Transverse colon (tissue), 4 donors: ENCODE measurements around the gene TAL2. TPM values are rescaled to one million over a fixed set of nuclear protein-coding genes. Genes with fewer than 3 reads are reported as not detected.

Experiments
- DNase-seq: peaks from one replicate; pipeline ENCODE4 v3.0.0-alpha.2; 2019
- H3K27ac ChIP-seq, 4 donors: fragments of 200-600 bp; sonication (generic); 2 replicates each; pipeline ENCODE4 v1.5.1; 2016 to 2018; ENCODE audit warnings: inconsistent platforms in 4 of 4
- H3K27me3 ChIP-seq: fragments of 200-600 bp; sonication (generic); 2 replicates; pipeline ENCODE4 v1.5.1; 2017; ENCODE audit warnings: inconsistent platforms
- H3K36me3 ChIP-seq, 4 donors: fragments of 200-600 bp; sonication (generic); 2 replicates each; pipeline ENCODE4 v1.5.1; 2017 to 2019; ENCODE audit warnings: inconsistent platforms in 4 of 4
- H3K4me1 ChIP-seq, 4 donors: fragments of 200-600 bp; sonication (generic); 2 replicates each; pipeline ENCODE4 v1.5.1; 2017 to 2020; ENCODE audit warnings: inconsistent platforms in 4 of 4
- H3K4me3 ChIP-seq, 4 donors: fragments of 200-600 bp; sonication (generic); 1 replicate in 1 of 4; 2 replicates in 3 of 4; pipeline versions ENCODE4 v1.5.1 to v1.6.1; 2017 to 2019; ENCODE audit warnings: inconsistent platforms in 4 of 4
- H3K9me3 ChIP-seq, 2 donors: fragments of 200-600 bp; sonication (generic); 2 replicates each; pipeline ENCODE4 v1.5.1; 2017 to 2019; ENCODE audit warnings: inconsistent platforms in 2 of 2
- EP300 ChIP-seq: sonication (generic); formaldehyde crosslinking; IDR thresholded peaks from one replicate; pipeline ENCODE4 v1.6.1; 2017; ENCODE audit warnings: antibody characterized with exemption, low read depth
- POLR2A ChIP-seq: fragments of 450-650 bp; IDR thresholded peaks from one replicate; pipeline ENCODE4 v1.6.1; 2016; ENCODE audit warnings: antibody characterized with exemption, mild to moderate bottlenecking, moderate library complexity
- POLR2AphosphoS5 ChIP-seq, 3 donors: sonication (generic); formaldehyde crosslinking; IDR thresholded peaks; one replicate each; pipeline ENCODE4 v1.6.1; 2016; ENCODE audit warnings: antibody characterized with exemption in 3 of 3
- WGBS, 2 donors: methylation state at CpG; one replicate each; pipeline ENCODE4 v1.1.5; 2018; ENCODE audit warnings: low coverage in 1 of 2; 5-methylcytosine and 5-hydroxymethylcytosine counted together
- in situ Hi-C, 4 donors: fragments of 200-750 bp; cut with MboI; loops; one replicate each; pipeline versions ENCODE4 v1.15.0 to v1.15.1; 2017; ENCODE audit warnings: low sequenced_read_pairs in 3 of 4, low pct_ligation_motif_present in 1 of 4, low pct_unique_long_range_greater_than_20kb in 1 of 4
- intact Hi-C: fragments of 100-400 bp; cut with DNase I; formaldehyde crosslinking; loops from one replicate; pipeline ENCODE4 v1.15.1; 2023; ENCODE audit warnings: low total_unique reads
- total RNA-seq, 4 donors: library from RNA; depleted of rRNA; stranded (reverse); fragments of >200 nt; gene quantifications; one replicate each; pipeline ENCODE4 v1.1.0, GENCODE V29; 2016
- TF ChIP-seq, protein P1 (sequence below), 5 experiments: fragments of 200-600 bp in 3 of 5; fragments of 450-650 bp in 2 of 5; sonication (generic) in 3 of 5; IDR thresholded peaks; 1 replicate in 2 of 5; 2 replicates in 3 of 5; pipeline ENCODE4 v1.5.1; 2016 to 2017; ENCODE audit warnings: antibody characterized with exemption in 5 of 5, inconsistent platforms in 3 of 5, mild to moderate bottlenecking in 2 of 5, moderate library complexity in 1 of 5

The TAL2 gene
- total RNA-seq, 4 donors from 2014 or later = not detected

DNA sequence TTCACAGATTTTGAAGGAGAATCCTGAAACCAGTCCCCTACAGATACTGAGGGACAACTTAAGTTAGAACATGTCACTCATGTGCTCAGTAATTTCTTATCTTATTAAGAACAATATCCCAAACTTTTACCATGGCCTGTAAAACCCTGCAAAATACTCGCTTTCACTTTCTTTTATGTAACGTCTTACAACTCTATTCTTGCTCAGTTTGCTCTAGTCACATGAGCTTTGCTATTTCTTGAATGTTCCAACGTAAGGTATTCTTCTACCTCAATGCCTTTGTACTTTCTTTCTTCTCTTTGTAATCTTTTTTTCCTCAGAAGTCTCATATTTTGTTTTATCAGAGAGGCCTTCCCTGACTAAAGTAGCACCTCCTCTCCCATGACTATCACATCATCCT, 46.1 kb downstream of the TAL2 start:
- in situ Hi-C loops = loop anchor here in 2 of 4 donors (25.0 kb wide), 2 partner anchors 96 to 271 kb away; partner anchors contain the start of gene FSD1L (in 2 of the 2)
- Histone ChIP-seq H3K27me3 (no peaks in the 10 kb centered on the region), H3K4me1 (peaks cover 0 to 8% (median 3%) of the 10 kb centered on the region in 4 donors), H3K36me3 (no peaks in the 10 kb centered on the region), H3K4me3 (no peak overlapping the region), H3K27ac (no peak overlapping the region), H3K9me3 (no peaks in the 10 kb centered on the region)
- no peak for DNase-seq
- intact Hi-C loops = no loop called here
- TF ChIP-seq POLR2AphosphoS5 (IDR thresholded peaks at IDR 0.05) (no peak), EP300 (no peak), POLR2A (no peak)
- TF ChIP-seq, protein P1, sequence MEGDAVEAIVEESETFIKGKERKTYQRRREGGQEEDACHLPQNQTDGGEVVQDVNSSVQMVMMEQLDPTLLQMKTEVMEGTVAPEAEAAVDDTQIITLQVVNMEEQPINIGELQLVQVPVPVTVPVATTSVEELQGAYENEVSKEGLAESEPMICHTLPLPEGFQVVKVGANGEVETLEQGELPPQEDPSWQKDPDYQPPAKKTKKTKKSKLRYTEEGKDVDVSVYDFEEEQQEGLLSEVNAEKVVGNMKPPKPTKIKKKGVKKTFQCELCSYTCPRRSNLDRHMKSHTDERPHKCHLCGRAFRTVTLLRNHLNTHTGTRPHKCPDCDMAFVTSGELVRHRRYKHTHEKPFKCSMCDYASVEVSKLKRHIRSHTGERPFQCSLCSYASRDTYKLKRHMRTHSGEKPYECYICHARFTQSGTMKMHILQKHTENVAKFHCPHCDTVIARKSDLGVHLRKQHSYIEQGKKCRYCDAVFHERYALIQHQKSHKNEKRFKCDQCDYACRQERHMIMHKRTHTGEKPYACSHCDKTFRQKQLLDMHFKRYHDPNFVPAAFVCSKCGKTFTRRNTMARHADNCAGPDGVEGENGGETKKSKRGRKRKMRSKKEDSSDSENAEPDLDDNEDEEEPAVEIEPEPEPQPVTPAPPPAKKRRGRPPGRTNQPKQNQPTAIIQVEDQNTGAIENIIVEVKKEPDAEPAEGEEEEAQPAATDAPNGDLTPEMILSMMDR (IDR thresholded peaks at IDR 0.05) = no peak
- 26 to 34% methylated on average over 3 of the region's 3 CpGs for WGBS, 2 donors

GRCh38 chr9:105710638-105711037, 48.4 kb downstream of the TAL2 start:
- H3K4me3 ChIP-seq = no peak overlapping the region
- H3K4me1 ChIP-seq = peaks cover 0 to 8% (median 3%) of the 10 kb centered on the region in 4 donors
- H3K36me3 ChIP-seq = no peaks in the 10 kb centered on the region
- intact Hi-C loops (loop anchor here (10.0 kb wide), 1 partner anchor 106 kb away; no protein-coding TSS in a partner anchor), in situ Hi-C loops (loop anchor here in 3 of 4 donors (10.0 to 25.0 kb wide), 3 partner anchors 96 to 273 kb away; partner anchors contain the start of gene FSD1L (in 2 of the 3))
- DNase-seq = no peak
- WGBS, 2 donors = 96 to 100% methylated on average over 5 to 13 of the region's 13 CpGs
- no peak overlapping the region for H3K27ac ChIP-seq
- no peaks in the 10 kb centered on the region for H3K9me3 ChIP-seq
- TF ChIP-seq, protein P1 (IDR thresholded peaks at IDR 0.05) = no peak
- TF ChIP-seq POLR2AphosphoS5 (IDR thresholded peaks at IDR 0.05) = no peak
- no peak for TF ChIP-seq POLR2A
- TF ChIP-seq EP300 = no peak
- H3K27me3 ChIP-seq = no peaks in the 10 kb centered on the region

GRCh38 chr9:105711867-105712266, 49.6 kb downstream of the TAL2 start:
- H3K36me3 ChIP-seq = no peaks in the 10 kb centered on the region

GRCh38 chr9:105712297-105712696, 50.0 kb downstream of the TAL2 start:
- H3K36me3 ChIP-seq = no peaks in the 10 kb centered on the region
- no peak overlapping the region for H3K4me3 ChIP-seq
- H3K27ac ChIP-seq = no peak overlapping the region
- TF ChIP-seq EP300 = no peak
- no peak for TF ChIP-seq POLR2AphosphoS5 (IDR thresholded peaks at IDR 0.05)
- TF ChIP-seq POLR2A = no peak
- TF ChIP-seq, protein P1 (IDR thresholded peaks at IDR 0.05) = no peak
- intact Hi-C loops (loop anchor here (10.0 kb wide), 1 partner anchor 107 kb away; no protein-coding TSS in a partner anchor), in situ Hi-C loops (loop anchor here in 3 of 4 donors (10.0 to 25.0 kb wide), 3 partner anchors 97 to 275 kb away; partner anchors contain the start of gene FSD1L (in 2 of the 3))
- 78 to 86% methylated on average over 1 of the region's 1 CpG for WGBS, 2 donors
- no peaks in the 10 kb centered on the region for H3K9me3 ChIP-seq
- DNase-seq = no peak
- no peaks in the 10 kb centered on the region for H3K27me3 ChIP-seq
- H3K4me1 ChIP-seq = peaks cover 0 to 8% (median 3%) of the 10 kb centered on the region in 4 donors

More at GRCh38 chr9:105711867-105712266, 49.6 kb downstream of the TAL2 start:
- DNase-seq = no peak
- in situ Hi-C loops = loop anchor here in 3 of 4 donors (10.0 to 25.0 kb wide), 3 partner anchors 97 to 275 kb away; partner anchors contain the start of gene FSD1L (in 2 of the 3)
- Histone ChIP-seq H3K27ac (no peak overlapping the region), H3K4me1 (peaks cover 0 to 8% (median 3%) of the 10 kb centered on the region in 4 donors), H3K9me3 (no peaks in the 10 kb centered on the region), H3K4me3 (no peak overlapping the region), H3K27me3 (no peaks in the 10 kb centered on the region)
- TF ChIP-seq POLR2A = no peak
- TF ChIP-seq POLR2AphosphoS5 (IDR thresholded peaks at IDR 0.05) = no peak
- intact Hi-C loops = loop anchor here (10.0 kb wide), 1 partner anchor 107 kb away; no protein-coding TSS in a partner anchor
- 80 to 92% methylated on average over 2 to 7 of the region's 7 CpGs for WGBS, 2 donors

Other genes starting within 250 kb of the TAL2 start
- gene FSD1L, start 214.4 kb upstream of the TAL2 start, total RNA-seq = 10 to 100 TPM in 1 of 4 donors, 1 to 10 TPM in 3; 1.8 to 16.8 (median 7.0) TPM
- gene FKTN, start 104.3 kb upstream of the TAL2 start, total RNA-seq = 10 to 100 TPM in 3 of 4 donors, 1 to 10 TPM in 1; 6.7 to 15.1 (median 14.5) TPM
- gene TMEM38B, start 32.1 kb downstream of the TAL2 start, total RNA-seq = 10 to 100 TPM; 25.2 to 36.6 (median 29.1) TPM